OCI-LY1 (cell line): ENCODE measurements around the gene KCNMB2.

Experiments used
- CTCF ChIP-seq: fragments of 200-600 bp; sonication (generic), shearing (Covaris generic); IDR thresholded peaks from 2 replicates; pipeline ENCODE4 v1.5.1; 2017; ENCODE audit warnings: mild to moderate bottlenecking, antibody characterized with exemption, low read length, moderate library complexity, mixed read lengths
- EZH2 ChIP-seq: fragments of 200-600 bp; sonication (generic), shearing (Covaris generic); IDR thresholded peaks from 2 replicates; pipeline ENCODE4 v1.8.0; 2017; ENCODE audit warnings: borderline replicate concordance, mixed run types, mild to moderate bottlenecking, antibody characterized with exemption, low read length, moderate library complexity, mixed read lengths

GRCh38 chr3:178628037-178628436 is 91.8 kb downstream of the KCNMB2 start:
- no peak for TF ChIP-seq EZH2
- TF ChIP-seq CTCF = no peak
